HEK293 (cell line): Measurements from ENCODE around the gene ZNF599.

Experiments
- CTCF ChIA-PET: fragments of 350-600 bp; formaldehyde crosslinking; extraction: SDS; loops from one replicate; lab custom pipeline; 2021; ENCODE audit warnings: antibody characterized with exemption; lab: Yijun Ruan, JAX
- POLR2A ChIA-PET: fragments of 300-600 bp; formaldehyde crosslinking; extraction: SDS; loops from one replicate; lab custom pipeline; 2020; ENCODE audit warnings: antibody characterized with exemption, inconsistent platforms; lab: Yijun Ruan, JAX
- H3K27ac ChIP-seq: fragments of 200-500 bp; sonication (Bioruptor generic); 2 replicates; pipeline ENCODE4 v1.5.1; 2014; ENCODE audit warnings: low read depth, low read length, control low read depth, inconsistent platforms; ENCODE audit errors: extremely low read depth
- H3K36me3 ChIP-seq, 2 experiments: fragments of 200-500 bp in 1 of 2; sonication (Bioruptor generic) in 1 of 2; 1 replicate in 1 of 2; 2 replicates in 1 of 2; pipeline ENCODE4 v1.5.1; 2014 to 2017; ENCODE audit warnings: inconsistent platforms in 2 of 2, low read length in 2 of 2; ENCODE audit not compliant: control insufficient read depth in 2 of 2, insufficient read depth in 1 of 2
- H3K4me1 ChIP-seq: fragments of 200-500 bp; sonication (Bioruptor generic); 2 replicates; pipeline ENCODE4 v1.5.1; 2014; ENCODE audit warnings: mild to moderate bottlenecking, low read length, inconsistent platforms; ENCODE audit not compliant: control insufficient read depth, insufficient read depth
- H3K4me3 ChIP-seq: 2 replicates; pipeline ENCODE4 v1.5.1; 2011; ENCODE audit warnings: low read depth, mild to moderate bottlenecking, control low read depth, low read length, moderate library complexity
- H3K9me3 ChIP-seq: fragments of 200-500 bp; sonication (Bioruptor generic); 2 replicates; pipeline ENCODE4 v1.5.1; 2014; ENCODE audit warnings: low read depth, low read length, inconsistent platforms; ENCODE audit not compliant: control insufficient read depth, insufficient read depth
- FEZF1 ChIP-seq: fragments of 450-650 bp; formaldehyde crosslinking; IDR thresholded peaks from 2 replicates; pipeline ENCODE4 v1.5.1; 2016; ENCODE audit warnings: missing biosample characterization, missing genetic modification characterization
- HOXD13 ChIP-seq: sonication (generic); formaldehyde crosslinking; IDR thresholded peaks from 2 replicates; pipeline ENCODE4 v1.8.0; 2022; ENCODE audit warnings: missing genetic modification reagents, borderline replicate concordance
- MEIS1 ChIP-seq: sonication (generic); formaldehyde crosslinking; IDR thresholded peaks from 2 replicates; pipeline ENCODE4 v1.8.1; 2022; ENCODE audit warnings: missing genetic modification reagents, mild to moderate bottlenecking, borderline replicate concordance
- YY1 ChIP-seq: fragments of 450-650 bp; formaldehyde crosslinking; IDR thresholded peaks from 2 replicates; pipeline ENCODE4 v1.5.1; 2018; ENCODE audit warnings: missing biosample characterization, missing genetic modification characterization
- ZNF23 ChIP-seq: fragments of 450-650 bp; formaldehyde crosslinking; IDR thresholded peaks from 2 replicates; pipeline ENCODE4 v1.5.1; 2016; ENCODE audit warnings: missing biosample characterization, missing genetic modification characterization, borderline replicate concordance
- ZNF792 ChIP-seq: fragments of 450-650 bp; formaldehyde crosslinking; IDR thresholded peaks from 2 replicates; pipeline ENCODE4 v1.5.1; 2016; ENCODE audit warnings: missing biosample characterization, missing genetic modification characterization
- ZSCAN4 ChIP-seq: fragments of 450-650 bp; formaldehyde crosslinking; IDR thresholded peaks from 2 replicates; pipeline ENCODE4 v1.5.1; 2017; ENCODE audit warnings: missing biosample characterization, missing genetic modification characterization
- ZXDB ChIP-seq: fragments of 450-650 bp; formaldehyde crosslinking; IDR thresholded peaks from 2 replicates; pipeline ENCODE4 v1.5.1; 2016; ENCODE audit warnings: missing biosample characterization, missing genetic modification characterization
- TF ChIP-seq, protein P1 (sequence below): fragments of 450-650 bp; formaldehyde crosslinking; optimal IDR thresholded peaks from 2 replicates; pipeline ENCODE3; 2016; ENCODE audit warnings: missing biosample characterization, mild to moderate bottlenecking, missing genetic modification characterization

Gene ZNF599

GRCh38 chr19:34711890-34712289 is 61.1 kb downstream of the ZNF599 start:
- no peak overlapping the region for H3K27ac ChIP-seq
- H3K9me3 ChIP-seq: peaks cover 37% of the 10 kb centered on the region
- H3K36me3 ChIP-seq: 0 out of 3 replicates have a peak, but pooled peaks cover 0 to 5% of the 10 kb centered on the region in 2 experiments
- no peak overlapping the region for H3K4me3 ChIP-seq
- TF ChIP-seq ZXDB (tag by site-specific recombination): no peak
- no peak for TF ChIP-seq ZSCAN4 (tag by site-specific recombination)
- no peak for TF ChIP-seq YY1 (tag by site-specific recombination)
- TF ChIP-seq ZNF792: no peak
- no peak for TF ChIP-seq FEZF1
- TF ChIP-seq, protein P1, sequence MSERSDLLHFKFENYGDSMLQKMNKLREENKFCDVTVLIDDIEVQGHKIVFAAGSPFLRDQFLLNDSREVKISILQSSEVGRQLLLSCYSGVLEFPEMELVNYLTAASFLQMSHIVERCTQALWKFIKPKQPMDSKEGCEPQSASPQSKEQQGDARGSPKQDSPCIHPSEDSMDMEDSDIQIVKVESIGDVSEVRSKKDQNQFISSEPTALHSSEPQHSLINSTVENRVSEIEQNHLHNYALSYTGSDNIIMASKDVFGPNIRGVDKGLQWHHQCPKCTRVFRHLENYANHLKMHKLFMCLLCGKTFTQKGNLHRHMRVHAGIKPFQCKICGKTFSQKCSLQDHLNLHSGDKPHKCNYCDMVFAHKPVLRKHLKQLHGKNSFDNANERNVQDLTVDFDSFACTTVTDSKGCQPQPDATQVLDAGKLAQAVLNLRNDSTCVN (tag by site-specific recombination): no peak
- no peak for TF ChIP-seq ZNF23 (tag by site-specific recombination)
- TF ChIP-seq MEIS1 (CRISPR knock-in tag): no peak
- TF ChIP-seq HOXD13: no peak
- TF ChIP-seq, all 188 proteins: peak for 0
- CTCF ChIA-PET: interaction anchor here (0.6 to 6.9 kb wide), 45 partner anchors 10 to 1264 kb away, joined by 3 to 163 read pairs (median 4); partner anchors contain the start of genes ZNF181 and ZNF302
- POLR2A ChIA-PET: interaction anchor here (1.3 kb wide), 1 partner anchor 34 kb away, joined by 4 read pairs; the partner anchor contains the start of gene ZNF302
- no peaks in the 10 kb centered on the region for H3K4me1 ChIP-seq
